Left lung (tissue), 10 donors: ENCODE data around the gene ERI3. TPM values are rescaled to one million over a fixed set of nuclear protein-coding genes. Genes with fewer than 3 reads are reported as not detected.
"Not testable (repeated sequence)": the region's sequence is repeated elsewhere in the genome, so short reads cannot be mapped to it uniquely, and the experiment has no call there.

Experiments
- ATAC-seq: fragments of 200-7000 bp; cut with Tn5 transposase; one replicate; pipeline ENCODE4 v1.9.1; 2020; ENCODE audit warnings: moderate library complexity
- DNase-seq, 4 donors: peaks; one replicate each; pipeline ENCODE4 v3.0.0-alpha.2; 2013 to 2020
- H3K27ac ChIP-seq, 2 donors: fragments of 200-600 bp; sonication (generic) in 1 of 2; one replicate each; pipeline versions ENCODE4 v1.5.0 to v1.8.0; 2020 to 2021
- H3K27me3 ChIP-seq, 2 donors: fragments of 200-600 bp; sonication (generic) in 1 of 2; one replicate each; pipeline versions ENCODE4 v1.5.0 to v1.8.0; 2020 to 2021
- H3K36me3 ChIP-seq, 2 donors: fragments of 200-600 bp; sonication (generic) in 1 of 2; one replicate each; pipeline versions ENCODE4 v1.5.0 to v1.8.0; 2020 to 2021
- H3K4me1 ChIP-seq, 2 donors: fragments of 200-600 bp; one replicate each; pipeline ENCODE4 v1.8.0; 2021
- H3K4me3 ChIP-seq, 2 donors: fragments of 200-600 bp; sonication (generic) in 1 of 2; one replicate each; pipeline versions ENCODE4 v1.5.0 to v1.8.0; 2020 to 2021; ENCODE audit warnings: mild to moderate bottlenecking in 1 of 2
- H3K9me3 ChIP-seq, 2 donors: fragments of 200-600 bp; sonication (generic) in 1 of 2; one replicate each; pipeline versions ENCODE4 v1.5.0 to v1.8.0; 2020 to 2021
- intact Hi-C, 2 donors: fragments of 100-400 bp; cut with DNase I; formaldehyde crosslinking; loops; one replicate each; pipeline versions ENCODE4 v1.11.2 to v1.14.2; 2022
- polyA plus RNA-seq, 6 donors: library from polyadenylated mRNA; unstranded; fragments of 120-200 nt; gene quantifications; one replicate each; pipeline ENCODE4 v1.2.1, GENCODE V29; 2013; ENCODE audit not compliant: insufficient read length in 6 of 6
- total RNA-seq, 2 donors: library from RNA; stranded (reverse); fragmentation: NEBNext Ultra II Directional; extraction: Animal tissue kit (Norgen Biotek cat#: 25700); gene quantifications; one replicate each; pipeline ENCODE4 v1.2.1, GENCODE V29; 2021
- TF ChIP-seq, protein P1 (sequence below), 2 donors: fragments of 200-600 bp; sonication (generic) in 1 of 2; IDR thresholded peaks; one replicate each; pipeline versions ENCODE4 v1.5.0 to v1.8.0; 2021; ENCODE audit warnings: antibody characterized with exemption in 2 of 2
- donor health status: DM: no; HTN: yes; CAD: no.
- donor health status: DM: no; HTN: no; CAD: no.

ERI3 gene
- total and polyA plus RNA-seq, 8 donors, result 44.5 to 70.7 (median 65.3) TPM

DNA sequence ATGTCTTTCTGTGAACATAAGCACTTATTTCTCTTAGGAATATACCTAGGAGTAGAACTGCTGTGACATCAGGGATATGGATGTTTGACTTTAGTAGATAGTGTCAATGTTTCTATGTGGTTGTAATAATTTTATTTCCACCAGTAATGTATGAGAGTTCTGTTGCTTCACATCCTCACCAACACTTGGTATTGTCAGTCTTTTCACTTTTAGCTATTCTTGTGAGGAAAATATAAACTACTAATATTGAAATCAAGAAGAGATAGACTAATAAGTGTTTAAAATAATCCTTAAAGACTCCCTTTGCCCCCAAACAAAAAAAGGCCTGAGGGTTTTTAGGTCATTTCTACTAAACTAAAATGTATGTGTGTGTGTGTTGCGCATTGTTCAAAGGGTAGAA is 144.5 kb downstream of the ERI3 start:
- no peak overlapping the region for H3K27ac ChIP-seq
- peaks cover 6 to 18% of the 10 kb centered on the region in 2 donors for H3K4me1 ChIP-seq
- H3K36me3 ChIP-seq, result peaks cover 0 to 12% of the 10 kb centered on the region in 2 donors
- no peaks in the 10 kb centered on the region for H3K9me3 ChIP-seq
- TF ChIP-seq, protein P1, sequence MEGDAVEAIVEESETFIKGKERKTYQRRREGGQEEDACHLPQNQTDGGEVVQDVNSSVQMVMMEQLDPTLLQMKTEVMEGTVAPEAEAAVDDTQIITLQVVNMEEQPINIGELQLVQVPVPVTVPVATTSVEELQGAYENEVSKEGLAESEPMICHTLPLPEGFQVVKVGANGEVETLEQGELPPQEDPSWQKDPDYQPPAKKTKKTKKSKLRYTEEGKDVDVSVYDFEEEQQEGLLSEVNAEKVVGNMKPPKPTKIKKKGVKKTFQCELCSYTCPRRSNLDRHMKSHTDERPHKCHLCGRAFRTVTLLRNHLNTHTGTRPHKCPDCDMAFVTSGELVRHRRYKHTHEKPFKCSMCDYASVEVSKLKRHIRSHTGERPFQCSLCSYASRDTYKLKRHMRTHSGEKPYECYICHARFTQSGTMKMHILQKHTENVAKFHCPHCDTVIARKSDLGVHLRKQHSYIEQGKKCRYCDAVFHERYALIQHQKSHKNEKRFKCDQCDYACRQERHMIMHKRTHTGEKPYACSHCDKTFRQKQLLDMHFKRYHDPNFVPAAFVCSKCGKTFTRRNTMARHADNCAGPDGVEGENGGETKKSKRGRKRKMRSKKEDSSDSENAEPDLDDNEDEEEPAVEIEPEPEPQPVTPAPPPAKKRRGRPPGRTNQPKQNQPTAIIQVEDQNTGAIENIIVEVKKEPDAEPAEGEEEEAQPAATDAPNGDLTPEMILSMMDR (IDR thresholded peaks at IDR 0.05), result no peak
- DNase-seq (no peak), ATAC-seq (no peak)
- no peaks in the 10 kb centered on the region for H3K27me3 ChIP-seq
- no peak overlapping the region for H3K4me3 ChIP-seq
- intact Hi-C loops, result no loop called here

DNA sequence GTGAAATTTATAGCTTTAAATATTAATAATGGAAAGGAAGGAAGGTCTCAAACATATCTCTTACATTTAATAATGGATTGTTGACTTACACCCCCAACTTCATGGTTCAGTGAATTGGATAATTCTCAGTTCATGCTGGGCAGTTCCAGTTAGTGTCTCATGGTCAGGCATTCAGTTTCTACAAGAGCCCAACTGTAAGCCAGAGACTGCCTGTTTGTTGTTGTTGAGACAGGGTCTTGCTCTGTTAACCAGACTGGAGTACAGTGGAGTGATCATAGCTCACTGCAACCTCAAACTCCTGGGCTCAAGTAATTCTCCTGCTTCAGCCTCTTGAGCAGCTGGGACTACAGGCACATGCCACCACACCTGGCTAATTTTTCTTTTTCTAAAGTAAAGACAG is 146.8 kb downstream of the ERI3 start:
- Histone ChIP-seq H3K4me1 (peaks cover 6% of the 10 kb centered on the region in 2 donors), H3K36me3 (no peaks in the 10 kb centered on the region), H3K27ac (no peak overlapping the region), H3K9me3 (no peaks in the 10 kb centered on the region), H3K27me3 (no peaks in the 10 kb centered on the region), H3K4me3 (no peak overlapping the region)
- TF ChIP-seq, protein P1 (IDR thresholded peaks at IDR 0.05), result no peak
- DNase-seq (no peak), ATAC-seq (no peak)
- intact Hi-C loops, result no loop called here

DNA sequence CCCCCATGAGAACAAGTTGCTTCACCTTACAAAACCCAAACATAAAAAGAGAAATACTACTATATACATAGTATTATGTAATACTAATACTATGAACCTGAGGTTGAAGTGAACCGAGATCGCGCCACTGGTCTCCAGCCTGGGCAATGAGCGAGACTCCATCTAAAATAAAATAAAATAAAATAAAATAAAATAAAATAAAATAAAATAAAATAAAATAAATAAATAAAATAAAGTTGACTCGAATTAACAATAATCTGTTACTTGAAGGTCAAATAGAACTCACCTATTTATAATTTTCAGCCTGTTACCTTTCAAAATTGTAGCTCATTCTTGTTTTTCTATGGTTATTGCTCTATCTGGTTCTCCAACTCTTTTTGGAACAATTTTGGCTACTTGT is 148.5 kb downstream of the ERI3 start:
- DNase-seq, H3K4me1 ChIP-seq, H3K9me3 ChIP-seq, H3K36me3 ChIP-seq, H3K27ac ChIP-seq, H3K27me3 ChIP-seq, intact Hi-C loops, H3K4me3 ChIP-seq, ATAC-seq: not testable (repeated sequence)

DNA sequence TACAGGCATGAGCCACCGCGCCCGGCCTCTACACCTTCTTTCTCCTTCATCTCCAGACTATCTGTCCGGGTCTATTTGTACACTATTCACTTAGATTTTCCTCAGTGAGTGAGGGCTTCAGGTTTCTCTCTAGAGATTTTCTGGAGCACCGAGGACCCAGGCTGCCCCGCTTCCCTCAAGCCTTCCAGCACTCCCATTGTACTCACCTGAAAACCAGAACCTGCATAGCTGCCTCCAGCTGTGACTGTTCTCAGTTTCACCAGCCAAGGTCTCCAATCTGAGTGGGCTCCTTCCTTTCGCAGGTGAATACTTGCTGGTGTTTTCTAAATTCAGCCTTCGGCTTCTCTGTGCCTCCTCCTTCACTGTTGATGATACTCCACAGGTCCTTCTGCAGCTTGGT is 154.7 kb downstream of the ERI3 start:
- no peaks in the 10 kb centered on the region for H3K27me3 ChIP-seq
- no peaks in the 10 kb centered on the region for H3K36me3 ChIP-seq
- ATAC-seq (no peak), DNase-seq (no peak)
- H3K27ac ChIP-seq, result no peak overlapping the region
- intact Hi-C loops, result no loop called here
- H3K9me3 ChIP-seq, result no peaks in the 10 kb centered on the region
- H3K4me1 ChIP-seq, result no peaks in the 10 kb centered on the region
- TF ChIP-seq, protein P1 (IDR thresholded peaks at IDR 0.05), result no peak
- no peak overlapping the region for H3K4me3 ChIP-seq

DNA sequence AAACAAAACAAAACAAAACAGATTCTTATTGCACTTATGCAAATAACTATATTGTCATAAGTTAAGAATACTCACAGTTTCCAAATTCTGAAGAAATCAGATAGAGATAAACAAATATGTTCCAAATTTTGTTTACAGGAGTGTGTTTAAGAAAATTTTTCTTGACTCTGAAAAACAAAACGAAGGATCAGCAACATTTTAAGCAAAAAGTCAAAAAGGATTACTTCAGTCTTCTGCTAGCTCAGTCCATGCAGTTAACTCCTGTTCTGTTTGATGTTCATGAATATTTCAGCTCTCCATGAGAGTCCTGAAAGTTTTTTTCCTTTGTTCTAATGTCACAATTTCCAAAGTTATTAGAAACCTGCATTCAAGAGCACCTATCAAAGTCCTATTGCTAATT is 180.4 kb downstream of the ERI3 start:
- ATAC-seq, result no peak
- Histone ChIP-seq H3K27ac (no peak overlapping the region), H3K4me3 (no peak overlapping the region), H3K9me3 (peaks cover 0 to 12% of the 10 kb centered on the region in 2 donors), H3K27me3 (no peaks in the 10 kb centered on the region), H3K4me1 (no peaks in the 10 kb centered on the region), H3K36me3 (no peaks in the 10 kb centered on the region)
- DNase-seq, result no peak
- TF ChIP-seq, protein P1 (IDR thresholded peaks at IDR 0.05), result no peak
- intact Hi-C loops, result no loop called here

Other genes starting within 250 kb of the ERI3 start
- under 1 TPM; 0.26 to 0.29 TPM for gene KLF17, start 236.4 kb downstream of the ERI3 start, total RNA-seq
- under 1 TPM in 4 of 6 donors, not detected in 2; 0.04 to 0.09 (median 0.05) TPM for gene KLF17, start 236.4 kb downstream of the ERI3 start, polyA plus RNA-seq
- not detected for gene KLF18, start 213.6 kb downstream of the ERI3 start, total RNA-seq
- gene KLF18, start 213.6 kb downstream of the ERI3 start, polyA plus RNA-seq, result not detected
- gene DMAP1, start 141.8 kb downstream of the ERI3 start, total RNA-seq, result 10 to 100 TPM; 25.6 to 32.5 TPM
- 10 to 100 TPM; 61.7 to 76.2 (median 68.9) TPM for gene DMAP1, start 141.8 kb downstream of the ERI3 start, polyA plus RNA-seq
- gene RNF220, start 50.0 kb upstream of the ERI3 start, total RNA-seq, result 10 to 100 TPM; 50.8 to 58.9 TPM
- 100 to 1,000 TPM in 2 of 6 donors, 10 to 100 TPM in 4; 85.0 to 108 (median 95.6) TPM for gene RNF220, start 50.0 kb upstream of the ERI3 start, polyA plus RNA-seq